CD4-positive, alpha-beta T cell (primary cell): ENCODE data around the gene TTYH3. TPM values are rescaled to one million over a fixed set of nuclear protein-coding genes. Genes with fewer than 3 reads are reported as not detected.

Source experiments
- ATAC-seq: fragments of 200-7000 bp; cut with Tn5 transposase; one replicate; pipeline ENCODE4 v1.10.0; 2022; ENCODE audit warnings: mild to moderate bottlenecking; ENCODE audit not compliant: poor library complexity
- CTCF ChIA-PET: fragments of 350-600 bp; sonication (Branson Sonifier 250); formaldehyde crosslinking; loops from one replicate; lab custom pipeline; 2021; ENCODE audit warnings: antibody characterized with exemption, inconsistent platforms; lab: Charles Lee
- POLR2A ChIA-PET: fragments of 350-600 bp; sonication (Branson Sonifier 250); formaldehyde crosslinking; loops from one replicate; lab custom pipeline; 2021; ENCODE audit warnings: antibody characterized with exemption, inconsistent platforms; lab: Charles Lee
- DNase-seq, 14 experiments: peaks; one replicate each; pipeline ENCODE4 v3.0.0-alpha.2; 2013 to 2020; ENCODE audit warnings: mixed read lengths in 2 of 14
- H3K27ac ChIP-seq, 2 donors: one replicate each; pipeline versions ENCODE4 v1.5.1 to v1.7.0; 2013; ENCODE audit warnings: low read length in 2 of 2, low read depth in 1 of 2, mild to moderate bottlenecking in 1 of 2
- H3K27me3 ChIP-seq, 2 experiments: 1 replicate in 1 of 2; 2 replicates in 1 of 2; pipeline versions ENCODE4 v1.6.1 to v1.7.0; 2013; ENCODE audit warnings: low read length in 2 of 2, control low read depth in 1 of 2, mild to moderate bottlenecking in 1 of 2, moderate library complexity in 1 of 2; ENCODE audit not compliant: insufficient read depth in 2 of 2, control insufficient read depth in 1 of 2
- H3K36me3 ChIP-seq: one replicate; pipeline ENCODE4 v1.6.1; 2013; ENCODE audit warnings: low read length, control low read depth; ENCODE audit not compliant: insufficient read depth
- H3K4me1 ChIP-seq: one replicate; pipeline ENCODE4 v1.6.1; 2013; ENCODE audit warnings: low read length, control low read depth; ENCODE audit not compliant: insufficient read depth
- H3K4me3 ChIP-seq: one replicate; pipeline ENCODE4 v1.5.1; 2013; ENCODE audit warnings: mild to moderate bottlenecking, low read length, moderate library complexity
- H3K9me3 ChIP-seq, 2 experiments: 1 replicate in 1 of 2; 2 replicates in 1 of 2; pipeline versions ENCODE4 v1.6.1 to v1.7.0; 2013; ENCODE audit warnings: low read length in 2 of 2, mild to moderate bottlenecking in 2 of 2, control low read depth in 1 of 2, moderate library complexity in 1 of 2; ENCODE audit not compliant: control insufficient read depth in 1 of 2, insufficient read depth in 1 of 2
- H3K27ac Mint-ChIP-seq: one replicate; pipeline ENCODE4 v1.8.0; 2020; ENCODE audit warnings: mixed read lengths
- H3K27me3 Mint-ChIP-seq: one replicate; pipeline ENCODE4 v1.8.0; 2021; ENCODE audit warnings: mixed read lengths
- H3K36me3 Mint-ChIP-seq: one replicate; pipeline ENCODE4 v1.8.0; 2021; ENCODE audit warnings: low read depth, mixed read lengths
- H3K4me1 Mint-ChIP-seq: one replicate; pipeline ENCODE4 v1.8.0; 2021; ENCODE audit warnings: low read depth, mixed read lengths
- H3K4me3 Mint-ChIP-seq: one replicate; pipeline ENCODE4 v1.8.0; 2020; ENCODE audit warnings: mild to moderate bottlenecking, mixed read lengths
- H3K9me3 Mint-ChIP-seq: one replicate; pipeline ENCODE4 v1.8.0; 2020; ENCODE audit warnings: mixed read lengths
- CTCF ChIP-seq: fragments of 200-600 bp; IDR thresholded peaks from one replicate; pipeline ENCODE4 v1.8.0; 2022; ENCODE audit warnings: antibody characterized with exemption, mild to moderate bottlenecking
- intact Hi-C, 2 experiments: fragments of 100-400 bp; cut with DNase I in 1 of 2; cut with micrococcal nuclease in 1 of 2; formaldehyde crosslinking; loops; one replicate each; pipeline versions ENCODE4 v1.15.1 to v1.9.0; 2023 to 2025; cut with DNase I, micrococcal nuclease
- total RNA-seq, 174 experiments: library from RNA in 2 of 174; stranded (reverse) in 2 of 174; gene quantifications; one replicate each; pipeline ENCODE4 v1.2.3 and lab custom pipeline; 2021 to 2026

Gene TTYH3
- total RNA-seq, 2 experiments from 2014 or later, result 7.9 to 9.3 TPM

- Histone ChIP-seq H3K27ac (no peak overlapping the region), H3K4me3 (no peak overlapping the region), H3K36me3 (no peaks in the 10 kb centered on the region), H3K27me3 (no peaks in the 10 kb centered on the region), H3K9me3 (no peaks in the 10 kb centered on the region), H3K4me1 (peaks cover 13% of the 10 kb centered on the region)
- ChIA-PET POLR2A (no interaction called here), CTCF (no interaction called here)
- no peak overlapping the region for H3K4me3 Mint-ChIP-seq
- peaks cover 8% of the 10 kb centered on the region for H3K4me1 Mint-ChIP-seq
- ATAC-seq, result no peak
- H3K27me3 Mint-ChIP-seq, result no peaks in the 10 kb centered on the region
- H3K36me3 Mint-ChIP-seq, result no peaks in the 10 kb centered on the region
- intact Hi-C loops, result loop anchor here in 1 of 2 experiments (5.0 kb wide), 1 partner anchor 47 kb away; no protein-coding TSS in a partner anchor
- TF ChIP-seq CTCF, result no peak
- H3K9me3 Mint-ChIP-seq, result no peaks in the 10 kb centered on the region
- no peak overlapping the region for H3K27ac Mint-ChIP-seq
- no peak for DNase-seq
Measured at GRCh38 chr7:2610466-2610865, 21.3 kb upstream of the TTYH3 start.

- no peaks in the 10 kb centered on the region for H3K9me3 Mint-ChIP-seq
- H3K36me3 Mint-ChIP-seq, result no peaks in the 10 kb centered on the region
- no peak overlapping the region for H3K4me3 Mint-ChIP-seq
- Histone ChIP-seq H3K27ac (no peak overlapping the region), H3K4me1 (peaks cover 13% of the 10 kb centered on the region), H3K27me3 (no peaks in the 10 kb centered on the region), H3K36me3 (no peaks in the 10 kb centered on the region), H3K9me3 (no peaks in the 10 kb centered on the region), H3K4me3 (no peak overlapping the region)
- H3K27me3 Mint-ChIP-seq, result no peaks in the 10 kb centered on the region
- H3K4me1 Mint-ChIP-seq, result peaks cover 8% of the 10 kb centered on the region
- H3K27ac Mint-ChIP-seq, result no peak overlapping the region
- POLR2A ChIA-PET, result no interaction called here
- intact Hi-C loops, result loop anchor here in 1 of 2 experiments (5.0 kb wide), 1 partner anchor 46 kb away; no protein-coding TSS in a partner anchor
- CTCF ChIA-PET, result no interaction called here
- no peak for DNase-seq
- no peak for TF ChIP-seq CTCF
- ATAC-seq, result no peak
Measured at GRCh38 chr7:2610898-2611297, 20.9 kb upstream of the TTYH3 start.

GRCh38 chr7:2611401-2611800 is 20.4 kb upstream of the TTYH3 start:
- TF ChIP-seq CTCF, result no peak
- CTCF ChIA-PET, result no interaction called here
- intact Hi-C loops, result loop anchor here in 1 of 2 experiments (5.0 kb wide), 1 partner anchor 46 kb away; no protein-coding TSS in a partner anchor
- no peaks in the 10 kb centered on the region for H3K27me3 ChIP-seq
- H3K36me3 ChIP-seq, result no peaks in the 10 kb centered on the region
- H3K27ac ChIP-seq, result no peak overlapping the region
- Mint-ChIP-seq H3K27ac (no peak overlapping the region), H3K9me3 (no peaks in the 10 kb centered on the region), H3K36me3 (no peaks in the 10 kb centered on the region), H3K4me3 (no peak overlapping the region), H3K27me3 (no peaks in the 10 kb centered on the region), H3K4me1 (peaks cover 8% of the 10 kb centered on the region)
- POLR2A ChIA-PET, result no interaction called here
- peaks cover 13% of the 10 kb centered on the region for H3K4me1 ChIP-seq
- no peak for ATAC-seq
- H3K4me3 ChIP-seq, result no peak overlapping the region
- H3K9me3 ChIP-seq, result no peaks in the 10 kb centered on the region
- DNase-seq, result no peak
